ENCODE results near the gene PPFIA1.

GRCh38 chr11:70242885-70243284, 27.6 kb upstream of the PPFIA1 start:
- TF ChIP-seq POLR2AphosphoS5 (IDR thresholded peaks at IDR 0.05; ENCODE audit: borderline replicate concordance, low read depth, low read length) (no peak), EZH2 (IDR thresholded peaks at IDR 0.05) (no peak)

Measured in SK-N-MC (cell line).